Upper lobe of left lung (tissue), 6 donors: ENCODE data around the gene XIRP2. TPM values are rescaled to one million over a fixed set of nuclear protein-coding genes. Genes with fewer than 3 reads are reported as not detected.

Experiments
- ATAC-seq, 2 donors: fragments of 200-7000 bp; cut with Tn5 transposase; one replicate each; pipeline ENCODE4 v1.9.1; 2022; ENCODE audit warnings: mild to moderate bottlenecking in 2 of 2, moderate library complexity in 2 of 2; ENCODE audit not compliant: low FRiP score in 2 of 2
- DNase-seq, 2 donors: peaks; one replicate each; pipeline ENCODE4 v3.0.0-alpha.2; 2019 to 2020
- H3K27ac ChIP-seq, 4 donors: fragments of 200-600 bp; sonication (generic); one replicate each; pipeline ENCODE4 v1.5.1; 2016 to 2019
- H3K27me3 ChIP-seq, 4 donors: fragments of 200-600 bp; sonication (generic); one replicate each; pipeline ENCODE4 v1.5.1; 2017 to 2019
- H3K36me3 ChIP-seq, 4 donors: fragments of 200-600 bp; sonication (generic); one replicate each; pipeline ENCODE4 v1.5.1; 2016 to 2019
- H3K4me1 ChIP-seq, 4 donors: fragments of 200-600 bp; sonication (generic); one replicate each; pipeline ENCODE4 v1.5.1; 2018 to 2019
- H3K4me3 ChIP-seq, 4 donors: fragments of 200-600 bp; sonication (generic); one replicate each; pipeline ENCODE4 v1.5.1; 2017 to 2019; ENCODE audit warnings: mild to moderate bottlenecking in 2 of 4, moderate library complexity in 1 of 4
- H3K9me3 ChIP-seq, 4 donors: fragments of 200-600 bp; sonication (generic); one replicate each; pipeline ENCODE4 v1.5.1; 2018 to 2019
- EP300 ChIP-seq, 4 donors: sonication (generic); formaldehyde crosslinking; IDR thresholded peaks; one replicate each; pipeline ENCODE4 v1.5.1; 2017; ENCODE audit warnings: antibody characterized with exemption in 4 of 4, control low read depth in 2 of 4
- POLR2A ChIP-seq, 4 donors: fragments of 450-650 bp; IDR thresholded peaks; one replicate each; pipeline ENCODE4 v1.5.1; 2016 to 2017; ENCODE audit warnings: antibody characterized with exemption in 4 of 4, mild to moderate bottlenecking in 2 of 4
- POLR2AphosphoS5 ChIP-seq, 2 donors: sonication (generic); formaldehyde crosslinking; IDR thresholded peaks; one replicate each; pipeline ENCODE4 v1.5.1; 2017; ENCODE audit warnings: antibody characterized with exemption in 2 of 2
- WGBS, 2 donors: methylation state at CpG; one replicate each; pipeline ENCODE4 v1.1.5; 2017 to 2018; 5-methylcytosine and 5-hydroxymethylcytosine counted together
- total RNA-seq, 6 donors: library from RNA; depleted of rRNA in 4 of 6; stranded (reverse); fragments of >200 nt in 4 of 6; gene quantifications; one replicate each; pipeline versions ENCODE4 v1.1.0 to v1.2.1, GENCODE V29; 2016 to 2021
- TF ChIP-seq, protein P1 (sequence below), 6 experiments: fragments of 450-650 bp in 4 of 6; fragments of 200-600 bp in 2 of 6; sonication (generic) in 2 of 6; IDR thresholded peaks; one replicate each; pipeline ENCODE4 v1.5.1; 2016 to 2019; ENCODE audit warnings: antibody characterized with exemption in 6 of 6
- donor health status: DM: no; HTN: no; CAD: no; lungs with moderate emphysema.
- donor health status: DM: no; HTN: yes; CAD: no; lungs with severe emphysema.

XIRP2 gene
- total RNA-seq, 6 donors from 2014 or later, result under 0.01 to 0.89 (median 0.33) TPM; not detected in 2

DNA sequence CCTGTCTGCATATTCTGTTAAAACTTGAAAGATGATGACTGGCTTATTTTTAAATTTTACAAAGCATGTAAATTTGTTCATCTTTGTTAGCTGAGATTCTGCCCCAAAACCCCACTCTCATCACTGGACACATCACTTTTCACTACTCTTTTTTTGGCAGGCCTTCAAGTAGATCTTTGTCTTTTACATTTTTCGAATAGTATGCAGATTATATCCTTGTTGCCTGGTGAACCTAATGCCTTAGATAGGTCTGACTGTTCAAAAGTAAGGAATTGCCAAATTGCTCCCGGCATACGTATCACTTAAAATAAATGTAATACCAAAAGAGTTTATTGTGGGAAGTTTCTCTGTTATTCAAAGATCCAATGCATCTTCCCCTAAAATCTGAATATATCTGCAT, 303.3 kb downstream of the XIRP2 start:
- no peak for ATAC-seq
- Histone ChIP-seq H3K4me3 (no peak overlapping the region), H3K27ac (no peak overlapping the region), H3K9me3 (no peaks in the 10 kb centered on the region), H3K4me1 (peaks cover 0 to 8% (median 4%) of the 10 kb centered on the region in 4 donors), H3K27me3 (no peaks in the 10 kb centered on the region), H3K36me3 (no peaks in the 10 kb centered on the region)
- WGBS, 2 donors, result 83 to 90% methylated on average over 3 of the region's 3 CpGs
- DNase-seq, result no peak
- TF ChIP-seq, protein P1, sequence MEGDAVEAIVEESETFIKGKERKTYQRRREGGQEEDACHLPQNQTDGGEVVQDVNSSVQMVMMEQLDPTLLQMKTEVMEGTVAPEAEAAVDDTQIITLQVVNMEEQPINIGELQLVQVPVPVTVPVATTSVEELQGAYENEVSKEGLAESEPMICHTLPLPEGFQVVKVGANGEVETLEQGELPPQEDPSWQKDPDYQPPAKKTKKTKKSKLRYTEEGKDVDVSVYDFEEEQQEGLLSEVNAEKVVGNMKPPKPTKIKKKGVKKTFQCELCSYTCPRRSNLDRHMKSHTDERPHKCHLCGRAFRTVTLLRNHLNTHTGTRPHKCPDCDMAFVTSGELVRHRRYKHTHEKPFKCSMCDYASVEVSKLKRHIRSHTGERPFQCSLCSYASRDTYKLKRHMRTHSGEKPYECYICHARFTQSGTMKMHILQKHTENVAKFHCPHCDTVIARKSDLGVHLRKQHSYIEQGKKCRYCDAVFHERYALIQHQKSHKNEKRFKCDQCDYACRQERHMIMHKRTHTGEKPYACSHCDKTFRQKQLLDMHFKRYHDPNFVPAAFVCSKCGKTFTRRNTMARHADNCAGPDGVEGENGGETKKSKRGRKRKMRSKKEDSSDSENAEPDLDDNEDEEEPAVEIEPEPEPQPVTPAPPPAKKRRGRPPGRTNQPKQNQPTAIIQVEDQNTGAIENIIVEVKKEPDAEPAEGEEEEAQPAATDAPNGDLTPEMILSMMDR (IDR thresholded peaks at IDR 0.05), result no peak
- TF ChIP-seq EP300 (IDR thresholded peaks at IDR 0.05), result no peak
- no peak for TF ChIP-seq POLR2A (IDR thresholded peaks at IDR 0.05)
- no peak for TF ChIP-seq POLR2AphosphoS5 (IDR thresholded peaks at IDR 0.05)

DNA sequence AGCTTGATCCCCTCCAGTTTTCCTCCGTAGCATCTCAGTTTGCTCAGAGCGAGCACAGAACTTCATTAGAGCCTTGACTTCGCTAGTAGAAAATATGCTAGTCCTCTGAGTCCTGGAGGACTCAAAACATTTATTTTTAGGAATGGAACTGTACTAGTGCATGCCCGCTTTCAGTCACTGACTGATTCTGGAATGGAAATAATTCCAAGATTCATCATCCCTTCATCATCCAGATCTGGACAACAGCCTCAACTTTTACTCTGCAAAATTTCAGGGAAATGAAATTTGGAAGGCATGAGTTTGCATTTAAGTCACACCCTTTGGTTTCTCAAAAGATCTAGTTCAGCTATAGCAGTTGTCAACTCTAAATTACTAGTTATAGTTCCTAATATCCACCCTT, 304.6 kb downstream of the XIRP2 start:
- DNase-seq (no peak), ATAC-seq (peak in 1 of 2 donors; percentile 59)
- Histone ChIP-seq H3K27me3 (no peaks in the 10 kb centered on the region), H3K27ac (no peak overlapping the region), H3K9me3 (no peaks in the 10 kb centered on the region), H3K4me1 (peaks cover 0 to 12% (median 7%) of the 10 kb centered on the region in 4 donors), H3K36me3 (no peaks in the 10 kb centered on the region), H3K4me3 (no peak overlapping the region)
- WGBS, 2 donors, result 89 to 90% methylated on average over 4 of the region's 4 CpGs
- no peak for TF ChIP-seq EP300 (IDR thresholded peaks at IDR 0.05)
- TF ChIP-seq POLR2A (IDR thresholded peaks at IDR 0.05), result no peak
- TF ChIP-seq, protein P1 (IDR thresholded peaks at IDR 0.05), result no peak
- no peak for TF ChIP-seq POLR2AphosphoS5 (IDR thresholded peaks at IDR 0.05)

DNA sequence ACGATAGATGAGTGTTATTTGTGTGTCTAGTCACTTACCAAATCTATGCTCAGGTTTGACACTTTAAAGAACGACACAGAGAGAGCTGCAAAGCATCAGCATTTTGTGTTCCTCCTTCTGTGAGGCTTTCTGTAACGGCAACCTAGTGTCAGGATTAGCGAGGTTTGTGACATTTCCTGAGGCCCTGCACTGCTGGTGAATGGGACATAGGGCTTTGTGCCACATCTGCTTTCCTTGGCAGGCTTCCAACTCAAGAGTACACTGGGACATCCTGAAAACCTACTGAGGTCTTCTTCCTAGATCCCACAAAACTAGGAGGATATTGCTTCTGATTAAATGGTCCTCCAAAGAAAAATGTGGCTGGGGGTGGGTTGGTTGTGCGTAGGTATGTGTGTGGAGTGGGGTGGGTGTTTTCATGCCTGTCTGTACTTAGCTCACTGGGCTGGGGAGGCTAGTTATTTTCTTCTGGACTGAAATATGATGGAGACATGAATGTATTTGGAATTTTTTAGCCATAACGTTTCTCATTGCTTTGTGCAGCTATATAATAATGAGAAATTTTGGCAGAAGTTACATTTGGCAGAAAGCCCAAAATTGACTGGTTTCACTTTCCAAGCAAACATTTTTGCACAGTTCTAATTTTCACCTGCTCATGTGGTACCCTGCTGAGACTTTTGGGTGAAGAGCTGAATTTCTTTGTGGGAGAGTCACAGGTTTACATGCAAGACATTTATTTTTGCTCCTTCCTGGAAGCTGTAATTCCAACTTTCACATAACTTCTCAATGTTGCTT, 308.4 kb downstream of the XIRP2 start:
- H3K4me1 ChIP-seq, result peaks cover 0 to 12% (median 5%) of the 10 kb centered on the region in 4 donors
- DNase-seq (peak in 1 of 2 donors; percentile 39), ATAC-seq (peak in 1 of 2 donors; percentile 56)
- H3K36me3 ChIP-seq, result no peaks in the 10 kb centered on the region
- TF ChIP-seq EP300 (IDR thresholded peaks at IDR 0.05) (no peak), POLR2A (IDR thresholded peaks at IDR 0.05) (no peak), POLR2AphosphoS5 (IDR thresholded peaks at IDR 0.05) (no peak)
- TF ChIP-seq, protein P1 (IDR thresholded peaks at IDR 0.05), result no peak
- H3K9me3 ChIP-seq, result no peaks in the 10 kb centered on the region
- no peaks in the 10 kb centered on the region for H3K27me3 ChIP-seq
- peak overlapping the region in 1 of 4 donors; percentile 23 for H3K27ac ChIP-seq
- H3K4me3 ChIP-seq, result no peak overlapping the region
- 12 to 23% methylated on average over 6 of the region's 6 CpGs for WGBS, 2 donors

DNA sequence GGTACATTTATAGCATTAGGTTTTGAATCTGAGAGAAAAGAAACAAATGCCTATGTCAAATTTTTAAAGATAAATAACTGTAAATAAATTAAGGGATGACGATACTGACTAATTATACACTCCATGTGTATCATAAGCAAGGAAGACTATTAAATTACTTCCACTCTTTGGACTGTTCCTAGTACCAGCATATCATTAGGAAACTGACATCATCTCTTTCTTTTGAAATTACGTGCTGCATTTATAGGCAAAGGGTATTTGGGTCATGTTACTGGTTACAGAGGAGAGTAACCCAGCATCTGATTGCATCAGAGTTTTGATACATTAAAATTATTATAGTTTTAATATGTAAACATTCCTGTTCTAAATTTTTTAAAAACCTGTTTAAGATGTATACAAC, 309.7 kb downstream of the XIRP2 start:
- WGBS, 2 donors, result 61 to 71% methylated on average over 2 of the region's 2 CpGs
- no peak for ATAC-seq
- H3K27me3 ChIP-seq, result no peaks in the 10 kb centered on the region
- peaks cover 0 to 12% (median 5%) of the 10 kb centered on the region in 4 donors for H3K4me1 ChIP-seq
- no peak overlapping the region for H3K27ac ChIP-seq
- no peak for DNase-seq
- no peaks in the 10 kb centered on the region for H3K9me3 ChIP-seq
- H3K4me3 ChIP-seq, result no peak overlapping the region
- no peaks in the 10 kb centered on the region for H3K36me3 ChIP-seq
- TF ChIP-seq POLR2A (IDR thresholded peaks at IDR 0.05) (no peak), POLR2AphosphoS5 (IDR thresholded peaks at IDR 0.05) (no peak), EP300 (IDR thresholded peaks at IDR 0.05) (no peak)
- TF ChIP-seq, protein P1 (IDR thresholded peaks at IDR 0.05), result no peak
